WI38 (cell line): ENCODE measurements around the gene ERFE.

Source experiments
- H3K4me3 ChIP-seq: 2 replicates; pipeline ENCODE4 v1.5.1; 2011; ENCODE audit warnings: low read depth, mild to moderate bottlenecking, control low read depth, low read length
- TF ChIP-seq, protein P1 (sequence below): IDR thresholded peaks from 2 replicates; pipeline ENCODE4 v1.5.1; 2012; ENCODE audit warnings: low read depth, mild to moderate bottlenecking, control low read depth, low read length

ERFE gene

DNA sequence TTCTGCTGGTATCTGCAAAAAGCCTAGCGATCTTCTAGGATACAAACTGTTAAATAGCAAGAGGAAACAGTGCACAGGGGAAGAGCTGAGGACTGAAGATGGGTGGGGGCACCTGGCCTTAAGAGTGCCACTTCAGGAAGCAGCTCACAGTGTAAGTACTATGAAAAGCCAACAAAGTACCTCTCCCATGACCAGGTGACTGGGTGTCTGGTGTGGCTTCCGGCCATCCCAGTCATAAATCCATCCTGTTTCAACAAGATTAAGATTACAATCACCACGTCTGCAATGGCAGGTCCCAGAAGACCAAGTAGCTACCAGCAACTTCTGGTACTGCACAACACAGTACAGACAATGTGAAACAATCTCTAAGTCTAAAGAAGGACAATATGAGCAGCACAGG lies 15.9 kb downstream of the ERFE start:
- no peak overlapping the region for H3K4me3 ChIP-seq
- TF ChIP-seq, protein P1, sequence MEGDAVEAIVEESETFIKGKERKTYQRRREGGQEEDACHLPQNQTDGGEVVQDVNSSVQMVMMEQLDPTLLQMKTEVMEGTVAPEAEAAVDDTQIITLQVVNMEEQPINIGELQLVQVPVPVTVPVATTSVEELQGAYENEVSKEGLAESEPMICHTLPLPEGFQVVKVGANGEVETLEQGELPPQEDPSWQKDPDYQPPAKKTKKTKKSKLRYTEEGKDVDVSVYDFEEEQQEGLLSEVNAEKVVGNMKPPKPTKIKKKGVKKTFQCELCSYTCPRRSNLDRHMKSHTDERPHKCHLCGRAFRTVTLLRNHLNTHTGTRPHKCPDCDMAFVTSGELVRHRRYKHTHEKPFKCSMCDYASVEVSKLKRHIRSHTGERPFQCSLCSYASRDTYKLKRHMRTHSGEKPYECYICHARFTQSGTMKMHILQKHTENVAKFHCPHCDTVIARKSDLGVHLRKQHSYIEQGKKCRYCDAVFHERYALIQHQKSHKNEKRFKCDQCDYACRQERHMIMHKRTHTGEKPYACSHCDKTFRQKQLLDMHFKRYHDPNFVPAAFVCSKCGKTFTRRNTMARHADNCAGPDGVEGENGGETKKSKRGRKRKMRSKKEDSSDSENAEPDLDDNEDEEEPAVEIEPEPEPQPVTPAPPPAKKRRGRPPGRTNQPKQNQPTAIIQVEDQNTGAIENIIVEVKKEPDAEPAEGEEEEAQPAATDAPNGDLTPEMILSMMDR = no peak

- TF ChIP-seq, protein P1 = no peak
- H3K4me3 ChIP-seq = no peak overlapping the region
Observed at GRCh38 chr2:238176613-238177012, 17.8 kb downstream of the ERFE start.

DNA sequence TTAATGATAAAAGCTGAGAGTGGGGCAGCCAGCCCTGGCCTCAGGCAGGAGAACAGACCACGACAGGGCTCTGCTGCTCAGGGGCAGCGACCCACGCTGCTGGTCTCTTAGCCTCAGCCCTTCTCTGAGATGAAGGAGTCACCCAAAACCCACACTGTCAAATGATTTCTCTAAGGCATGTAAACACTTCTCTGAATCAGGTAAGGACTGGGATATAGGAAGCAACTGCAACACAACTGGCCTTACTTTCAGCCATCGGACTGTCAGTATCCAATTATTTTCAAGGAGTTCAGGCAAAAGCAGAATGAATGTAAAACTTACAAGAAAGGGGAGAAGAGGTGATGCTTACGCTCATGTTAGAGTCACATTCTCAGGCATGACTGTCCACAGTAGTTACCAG lies 21.8 kb downstream of the ERFE start:
- TF ChIP-seq, protein P1 = no peak
- no peak overlapping the region for H3K4me3 ChIP-seq

- no peak overlapping the region for H3K4me3 ChIP-seq
- TF ChIP-seq, protein P1 = no peak
Observed at GRCh38 chr2:238182362-238182761, 23.6 kb downstream of the ERFE start.

GRCh38 chr2:238183821-238184220 lies 25.1 kb downstream of the ERFE start:
- no peak overlapping the region for H3K4me3 ChIP-seq
- TF ChIP-seq, protein P1 = no peak

- H3K4me3 ChIP-seq = no peak overlapping the region
Observed at GRCh38 chr2:238187618-238188548, 29.1 kb downstream of the ERFE start.

GRCh38 chr2:238190445-238190844 lies 31.7 kb downstream of the ERFE start:
- no peak overlapping the region for H3K4me3 ChIP-seq
- TF ChIP-seq, protein P1 = no peak

More at GRCh38 chr2:238187618-238188548, 29.1 kb downstream of the ERFE start:
- TF ChIP-seq, protein P1 = no peak
